GM19455 (cell line): ENCODE measurements around the gene CNTRL.
"Not testable (repeated sequence)": the region's sequence is repeated elsewhere in the genome, so short reads cannot be mapped to it uniquely, and the experiment has no call there.

Experiments used
- ATAC-seq: cut with Tn5 transposase; IDR thresholded peaks from one replicate; pipeline ENCODE4 v1.9.1; 2021; ENCODE audit not compliant: unreplicated experiment

Gene CNTRL

GRCh38 chr9:121074370-121075250 is at the start of gene CNTRL:
TSS of gene CNTRL (plus strand) at chr9:121074955. CDS start at chr9:121088327, 13,372 bp downstream.
- ATAC-seq = peak; percentile 73

- ATAC-seq = no peak
Observed at GRCh38 chr9:121026260-121026691, 48.5 kb upstream of the CNTRL start.

GRCh38 chr9:121026768-121027167 is 48.0 kb upstream of the CNTRL start:
- ATAC-seq = no peak

- not testable (repeated sequence) for ATAC-seq
Observed at GRCh38 chr9:121028285-121028684, 46.5 kb upstream of the CNTRL start.

- no peak for ATAC-seq
Observed at GRCh38 chr9:121029469-121029868, 45.3 kb upstream of the CNTRL start.

GRCh38 chr9:121034529-121034928 is 40.2 kb upstream of the CNTRL start:
- no peak for ATAC-seq

GRCh38 chr9:121035717-121036116 is 39.0 kb upstream of the CNTRL start:
- ATAC-seq = not testable (repeated sequence)

GRCh38 chr9:121038362-121038761 is 36.4 kb upstream of the CNTRL start:
- ATAC-seq = no peak

- ATAC-seq = no peak
Observed at GRCh38 chr9:121038804-121039203, 36.0 kb upstream of the CNTRL start.

- no peak for ATAC-seq
Observed at GRCh38 chr9:121048175-121048574, 26.6 kb upstream of the CNTRL start.

- no peak for ATAC-seq
Observed at GRCh38 chr9:121048618-121049017, 26.1 kb upstream of the CNTRL start.

GRCh38 chr9:121050128-121050988 is 24.4 kb upstream of the CNTRL start, which contains the start of gene C5:
TSS of gene C5 (minus strand) at chr9:121050275. CDS start at chr9:121050246, 29 bp downstream.
- no peak for ATAC-seq

- ATAC-seq = no peak
Observed at GRCh38 chr9:121053544-121053943, 21.2 kb upstream of the CNTRL start.

- ATAC-seq = no peak
Observed at GRCh38 chr9:121055642-121056143, 19.1 kb upstream of the CNTRL start.

GRCh38 chr9:121057821-121058220 is 16.9 kb upstream of the CNTRL start:
- no peak for ATAC-seq

- ATAC-seq = no peak
Observed at GRCh38 chr9:121059513-121059912, 15.2 kb upstream of the CNTRL start.

- no peak for ATAC-seq
Observed at GRCh38 chr9:121059998-121060636, 14.6 kb upstream of the CNTRL start.

- no peak for ATAC-seq
Observed at GRCh38 chr9:121066850-121067249, 7.9 kb upstream of the CNTRL start.

- no peak for ATAC-seq
Observed at GRCh38 chr9:121067640-121068039, 7.1 kb upstream of the CNTRL start.

- ATAC-seq = no peak
Observed at GRCh38 chr9:121069396-121069795, 5.4 kb upstream of the CNTRL start.

GRCh38 chr9:121071370-121071755 is 3.4 kb upstream of the CNTRL start:
- peak; percentile 15 for ATAC-seq
